ENCODE data around the gene ADAMTSL4.
A peak's percentile ranks its signal among the peaks of the same experiment; 100 is the strongest.

The ADAMTSL4 gene

DNA sequence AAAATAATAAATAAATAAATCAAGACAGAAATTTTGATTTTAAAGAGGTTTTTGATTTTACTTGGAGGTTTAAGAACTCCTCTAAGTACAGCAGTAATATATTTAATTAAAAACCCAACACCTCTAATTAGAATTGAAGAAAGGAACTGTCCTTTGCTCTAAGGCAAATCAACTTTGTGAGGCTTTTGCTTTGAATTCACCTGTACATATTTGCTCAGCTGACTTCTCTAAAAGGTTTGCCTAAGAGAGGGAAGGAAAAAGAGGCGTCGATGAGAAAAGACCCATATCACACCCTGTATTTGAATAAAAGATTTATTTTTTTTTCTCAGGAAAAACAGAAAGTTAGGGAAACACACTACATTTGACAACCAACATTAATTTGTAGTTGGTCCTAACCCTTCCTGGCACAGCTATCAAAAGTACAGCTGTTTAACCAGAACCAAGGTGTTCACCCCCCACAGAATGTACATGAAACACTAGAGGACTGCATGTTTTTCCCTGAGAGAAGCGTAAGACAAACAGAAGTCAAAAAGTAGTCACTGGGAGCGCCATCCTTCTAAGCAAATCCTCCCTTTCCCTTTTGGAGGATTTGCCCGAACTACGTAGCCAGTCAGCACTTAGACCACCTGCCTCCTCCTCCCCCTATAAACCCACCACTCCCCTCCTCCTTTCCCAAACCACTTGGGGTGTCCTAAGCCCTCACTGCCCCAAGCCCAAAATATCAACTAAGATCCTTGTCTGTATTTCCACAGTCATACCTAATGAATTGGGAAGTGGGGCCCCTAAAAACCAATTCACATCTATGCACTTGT is 25.3 kb downstream of the ADAMTSL4 start:
- ATAC-seq = no peak
- TF ChIP-seq ZNF8 (CRISPR knock-in tag; IDR thresholded peaks at IDR 0.05) (peak; percentile 5; the same call in 1 of the 2 replicates), SNAI2 (CRISPR knock-in tag; IDR thresholded peaks at IDR 0.05) (no peak), OSR1 (CRISPR knock-in tag; IDR thresholded peaks at IDR 0.05) (no peak), ESRRG (CRISPR knock-in tag; IDR thresholded peaks at IDR 0.05) (0 out of 2 replicates have a peak, but pooled peaks have one; percentile 24), RARB (CRISPR knock-in tag; IDR thresholded peaks at IDR 0.05) (0 out of 2 replicates have a peak, but pooled peaks have one; percentile 33), TOX (CRISPR knock-in tag; IDR thresholded peaks at IDR 0.05; ENCODE audit: borderline replicate concordance) (peak; percentile 43; the same call in 1 of the 2 replicates), PPARA (CRISPR knock-in tag; IDR thresholded peaks at IDR 0.05; ENCODE audit: borderline replicate concordance) (no peak)
- TF ChIP-seq, protein P1, sequence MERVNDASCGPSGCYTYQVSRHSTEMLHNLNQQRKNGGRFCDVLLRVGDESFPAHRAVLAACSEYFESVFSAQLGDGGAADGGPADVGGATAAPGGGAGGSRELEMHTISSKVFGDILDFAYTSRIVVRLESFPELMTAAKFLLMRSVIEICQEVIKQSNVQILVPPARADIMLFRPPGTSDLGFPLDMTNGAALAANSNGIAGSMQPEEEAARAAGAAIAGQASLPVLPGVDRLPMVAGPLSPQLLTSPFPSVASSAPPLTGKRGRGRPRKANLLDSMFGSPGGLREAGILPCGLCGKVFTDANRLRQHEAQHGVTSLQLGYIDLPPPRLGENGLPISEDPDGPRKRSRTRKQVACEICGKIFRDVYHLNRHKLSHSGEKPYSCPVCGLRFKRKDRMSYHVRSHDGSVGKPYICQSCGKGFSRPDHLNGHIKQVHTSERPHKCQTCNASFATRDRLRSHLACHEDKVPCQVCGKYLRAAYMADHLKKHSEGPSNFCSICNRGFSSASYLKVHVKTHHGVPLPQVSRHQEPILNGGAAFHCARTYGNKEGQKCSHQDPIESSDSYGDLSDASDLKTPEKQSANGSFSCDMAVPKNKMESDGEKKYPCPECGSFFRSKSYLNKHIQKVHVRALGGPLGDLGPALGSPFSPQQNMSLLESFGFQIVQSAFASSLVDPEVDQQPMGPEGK (CRISPR knock-in tag; IDR thresholded peaks at IDR 0.05; ENCODE audit: borderline replicate concordance) = 0 out of 2 replicates have a peak, but pooled peaks have one; percentile 43
- TF ChIP-seq, protein P2, sequence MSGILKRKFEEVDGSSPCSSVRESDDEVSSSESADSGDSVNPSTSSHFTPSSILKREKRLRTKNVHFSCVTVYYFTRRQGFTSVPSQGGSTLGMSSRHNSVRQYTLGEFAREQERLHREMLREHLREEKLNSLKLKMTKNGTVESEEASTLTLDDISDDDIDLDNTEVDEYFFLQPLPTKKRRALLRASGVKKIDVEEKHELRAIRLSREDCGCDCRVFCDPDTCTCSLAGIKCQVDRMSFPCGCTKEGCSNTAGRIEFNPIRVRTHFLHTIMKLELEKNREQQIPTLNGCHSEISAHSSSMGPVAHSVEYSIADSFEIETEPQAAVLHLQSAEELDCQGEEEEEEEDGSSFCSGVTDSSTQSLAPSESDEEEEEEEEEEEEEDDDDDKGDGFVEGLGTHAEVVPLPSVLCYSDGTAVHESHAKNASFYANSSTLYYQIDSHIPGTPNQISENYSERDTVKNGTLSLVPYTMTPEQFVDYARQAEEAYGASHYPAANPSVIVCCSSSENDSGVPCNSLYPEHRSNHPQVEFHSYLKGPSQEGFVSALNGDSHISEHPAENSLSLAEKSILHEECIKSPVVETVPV (CRISPR knock-in tag; IDR thresholded peaks at IDR 0.05) = no peak
- TF ChIP-seq, protein P3, sequence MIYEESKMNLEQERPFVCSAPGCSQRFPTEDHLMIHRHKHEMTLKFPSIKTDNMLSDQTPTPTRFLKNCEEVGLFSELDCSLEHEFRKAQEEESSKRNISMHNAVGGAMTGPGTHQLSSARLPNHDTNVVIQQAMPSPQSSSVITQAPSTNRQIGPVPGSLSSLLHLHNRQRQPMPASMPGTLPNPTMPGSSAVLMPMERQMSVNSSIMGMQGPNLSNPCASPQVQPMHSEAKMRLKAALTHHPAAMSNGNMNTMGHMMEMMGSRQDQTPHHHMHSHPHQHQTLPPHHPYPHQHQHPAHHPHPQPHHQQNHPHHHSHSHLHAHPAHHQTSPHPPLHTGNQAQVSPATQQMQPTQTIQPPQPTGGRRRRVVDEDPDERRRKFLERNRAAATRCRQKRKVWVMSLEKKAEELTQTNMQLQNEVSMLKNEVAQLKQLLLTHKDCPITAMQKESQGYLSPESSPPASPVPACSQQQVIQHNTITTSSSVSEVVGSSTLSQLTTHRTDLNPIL (CRISPR knock-in tag; IDR thresholded peaks at IDR 0.05; ENCODE audit: low read depth) = peak; percentile 20; the same call in 1 of the 2 replicates

DNA sequence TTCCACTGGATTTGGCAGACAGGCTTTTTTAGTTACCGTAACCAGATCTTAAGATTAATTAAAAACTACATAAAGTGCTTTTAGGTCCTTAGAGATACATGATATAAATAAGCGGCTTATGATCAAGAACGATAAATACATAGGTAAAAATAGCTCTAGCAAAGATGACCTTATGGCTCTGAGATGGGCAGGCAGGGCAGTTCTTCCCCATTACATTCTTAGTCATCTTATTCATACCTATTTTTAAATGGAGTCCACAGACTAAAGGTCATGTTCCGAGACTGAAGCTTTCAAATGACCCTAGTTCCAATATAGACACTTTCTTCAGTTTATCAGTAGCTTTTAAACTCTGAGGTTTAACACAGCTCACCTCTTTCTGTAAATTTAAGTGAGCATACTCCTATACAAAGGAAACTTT is 25.9 kb downstream of the ADAMTSL4 start:
- no peak for ATAC-seq
- TF ChIP-seq, protein P3 (CRISPR knock-in tag; IDR thresholded peaks at IDR 0.05; ENCODE audit: low read depth) = no peak
- no peak for TF ChIP-seq BACH2 (CRISPR knock-in tag; IDR thresholded peaks at IDR 0.05; ENCODE audit: borderline replicate concordance)
- TF ChIP-seq TOX (CRISPR knock-in tag; IDR thresholded peaks at IDR 0.05; ENCODE audit: borderline replicate concordance) = peak; percentile 15; the same call in 1 of the 2 replicates
- no peak for TF ChIP-seq PPARA (CRISPR knock-in tag; IDR thresholded peaks at IDR 0.05; ENCODE audit: borderline replicate concordance)
- TF ChIP-seq, protein P4, sequence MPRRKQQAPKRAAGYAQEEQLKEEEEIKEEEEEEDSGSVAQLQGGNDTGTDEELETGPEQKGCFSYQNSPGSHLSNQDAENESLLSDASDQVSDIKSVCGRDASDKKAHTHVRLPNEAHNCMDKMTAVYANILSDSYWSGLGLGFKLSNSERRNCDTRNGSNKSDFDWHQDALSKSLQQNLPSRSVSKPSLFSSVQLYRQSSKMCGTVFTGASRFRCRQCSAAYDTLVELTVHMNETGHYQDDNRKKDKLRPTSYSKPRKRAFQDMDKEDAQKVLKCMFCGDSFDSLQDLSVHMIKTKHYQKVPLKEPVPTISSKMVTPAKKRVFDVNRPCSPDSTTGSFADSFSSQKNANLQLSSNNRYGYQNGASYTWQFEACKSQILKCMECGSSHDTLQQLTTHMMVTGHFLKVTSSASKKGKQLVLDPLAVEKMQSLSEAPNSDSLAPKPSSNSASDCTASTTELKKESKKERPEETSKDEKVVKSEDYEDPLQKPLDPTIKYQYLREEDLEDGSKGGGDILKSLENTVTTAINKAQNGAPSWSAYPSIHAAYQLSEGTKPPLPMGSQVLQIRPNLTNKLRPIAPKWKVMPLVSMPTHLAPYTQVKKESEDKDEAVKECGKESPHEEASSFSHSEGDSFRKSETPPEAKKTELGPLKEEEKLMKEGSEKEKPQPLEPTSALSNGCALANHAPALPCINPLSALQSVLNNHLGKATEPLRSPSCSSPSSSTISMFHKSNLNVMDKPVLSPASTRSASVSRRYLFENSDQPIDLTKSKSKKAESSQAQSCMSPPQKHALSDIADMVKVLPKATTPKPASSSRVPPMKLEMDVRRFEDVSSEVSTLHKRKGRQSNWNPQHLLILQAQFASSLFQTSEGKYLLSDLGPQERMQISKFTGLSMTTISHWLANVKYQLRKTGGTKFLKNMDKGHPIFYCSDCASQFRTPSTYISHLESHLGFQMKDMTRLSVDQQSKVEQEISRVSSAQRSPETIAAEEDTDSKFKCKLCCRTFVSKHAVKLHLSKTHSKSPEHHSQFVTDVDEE (CRISPR knock-in tag; IDR thresholded peaks at IDR 0.05) = no peak
- no peak for TF ChIP-seq OSR1 (CRISPR knock-in tag; IDR thresholded peaks at IDR 0.05)
- no peak for TF ChIP-seq GLIS3 (CRISPR knock-in tag; IDR thresholded peaks at IDR 0.05)
- no peak for TF ChIP-seq ZFP30 (CRISPR knock-in tag; IDR thresholded peaks at IDR 0.05)
- no peak for TF ChIP-seq ESRRG (CRISPR knock-in tag; IDR thresholded peaks at IDR 0.05)
- TF ChIP-seq ZC3H10 (CRISPR knock-in tag; IDR thresholded peaks at IDR 0.05) = peak; percentile 76; the same call in 1 of the 2 replicates
- TF ChIP-seq ISL1 (CRISPR knock-in tag; IDR thresholded peaks at IDR 0.05) = no peak
- TF ChIP-seq, protein P5, sequence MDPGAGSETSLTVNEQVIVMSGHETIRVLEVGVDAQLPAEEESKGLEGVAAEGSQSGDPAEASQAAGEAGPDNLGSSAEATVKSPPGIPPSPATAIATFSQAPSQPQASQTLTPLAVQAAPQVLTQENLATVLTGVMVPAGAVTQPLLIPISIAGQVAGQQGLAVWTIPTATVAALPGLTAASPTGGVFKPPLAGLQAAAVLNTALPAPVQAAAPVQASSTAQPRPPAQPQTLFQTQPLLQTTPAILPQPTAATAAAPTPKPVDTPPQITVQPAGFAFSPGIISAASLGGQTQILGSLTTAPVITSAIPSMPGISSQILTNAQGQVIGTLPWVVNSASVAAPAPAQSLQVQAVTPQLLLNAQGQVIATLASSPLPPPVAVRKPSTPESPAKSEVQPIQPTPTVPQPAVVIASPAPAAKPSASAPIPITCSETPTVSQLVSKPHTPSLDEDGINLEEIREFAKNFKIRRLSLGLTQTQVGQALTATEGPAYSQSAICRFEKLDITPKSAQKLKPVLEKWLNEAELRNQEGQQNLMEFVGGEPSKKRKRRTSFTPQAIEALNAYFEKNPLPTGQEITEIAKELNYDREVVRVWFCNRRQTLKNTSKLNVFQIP (CRISPR knock-in tag; IDR thresholded peaks at IDR 0.05; ENCODE audit: borderline replicate concordance, low read depth) = no peak

Measured in SK-N-SH treated with all-trans-retinoic acid at 6 μM for 48 hours (cell line).